ENCODE measurements around the gene VN1R2. TPM values are rescaled to one million over a fixed set of nuclear protein-coding genes. Genes with fewer than 3 reads are reported as not detected.
"Not testable (repeated sequence)": the region's sequence is repeated elsewhere in the genome, so short reads cannot be mapped to it uniquely, and the experiment has no call there.

VN1R2 gene
- total RNA-seq, 4 donors from 2014 or later, result not detected

DNA sequence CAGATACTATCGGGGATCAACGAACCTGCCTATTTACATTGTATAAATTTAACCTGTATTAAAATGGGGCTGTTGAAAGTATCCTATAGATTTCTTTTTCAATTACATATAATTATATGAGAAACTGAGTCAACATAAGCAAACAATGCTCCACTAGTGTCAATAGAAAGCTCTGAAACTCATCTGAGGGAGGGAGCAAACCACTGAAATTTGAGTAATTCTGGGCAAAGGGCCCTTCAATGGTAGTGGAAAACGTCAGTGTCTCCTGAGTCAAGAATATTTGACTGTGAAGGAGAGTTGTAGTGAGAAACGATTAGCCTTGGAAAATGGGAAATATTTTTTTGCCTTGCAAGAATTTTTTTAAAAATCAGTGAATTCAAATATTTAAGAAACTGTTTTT, 27.0 kb downstream of the VN1R2 start:
- intact Hi-C loops (cut with DNase I), result no loop called here
- WGBS, 2 donors, result 59 to 60% methylated on average over 4 of the region's 4 CpGs
- H3K4me3 ChIP-seq, result no peak overlapping the region
- no peak overlapping the region for H3K27ac ChIP-seq
- TF ChIP-seq, protein P1, sequence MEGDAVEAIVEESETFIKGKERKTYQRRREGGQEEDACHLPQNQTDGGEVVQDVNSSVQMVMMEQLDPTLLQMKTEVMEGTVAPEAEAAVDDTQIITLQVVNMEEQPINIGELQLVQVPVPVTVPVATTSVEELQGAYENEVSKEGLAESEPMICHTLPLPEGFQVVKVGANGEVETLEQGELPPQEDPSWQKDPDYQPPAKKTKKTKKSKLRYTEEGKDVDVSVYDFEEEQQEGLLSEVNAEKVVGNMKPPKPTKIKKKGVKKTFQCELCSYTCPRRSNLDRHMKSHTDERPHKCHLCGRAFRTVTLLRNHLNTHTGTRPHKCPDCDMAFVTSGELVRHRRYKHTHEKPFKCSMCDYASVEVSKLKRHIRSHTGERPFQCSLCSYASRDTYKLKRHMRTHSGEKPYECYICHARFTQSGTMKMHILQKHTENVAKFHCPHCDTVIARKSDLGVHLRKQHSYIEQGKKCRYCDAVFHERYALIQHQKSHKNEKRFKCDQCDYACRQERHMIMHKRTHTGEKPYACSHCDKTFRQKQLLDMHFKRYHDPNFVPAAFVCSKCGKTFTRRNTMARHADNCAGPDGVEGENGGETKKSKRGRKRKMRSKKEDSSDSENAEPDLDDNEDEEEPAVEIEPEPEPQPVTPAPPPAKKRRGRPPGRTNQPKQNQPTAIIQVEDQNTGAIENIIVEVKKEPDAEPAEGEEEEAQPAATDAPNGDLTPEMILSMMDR (IDR thresholded peaks at IDR 0.05), result no peak
- no peak for TF ChIP-seq POLR2A (IDR thresholded peaks at IDR 0.05)
- no peak for DNase-seq
- peaks cover 0 to 15% (median 0%) of the 10 kb centered on the region in 3 donors for H3K9me3 ChIP-seq
- H3K27me3 ChIP-seq, result no peaks in the 10 kb centered on the region
- no peaks in the 10 kb centered on the region for H3K4me1 ChIP-seq
- no peaks in the 10 kb centered on the region for H3K36me3 ChIP-seq

DNA sequence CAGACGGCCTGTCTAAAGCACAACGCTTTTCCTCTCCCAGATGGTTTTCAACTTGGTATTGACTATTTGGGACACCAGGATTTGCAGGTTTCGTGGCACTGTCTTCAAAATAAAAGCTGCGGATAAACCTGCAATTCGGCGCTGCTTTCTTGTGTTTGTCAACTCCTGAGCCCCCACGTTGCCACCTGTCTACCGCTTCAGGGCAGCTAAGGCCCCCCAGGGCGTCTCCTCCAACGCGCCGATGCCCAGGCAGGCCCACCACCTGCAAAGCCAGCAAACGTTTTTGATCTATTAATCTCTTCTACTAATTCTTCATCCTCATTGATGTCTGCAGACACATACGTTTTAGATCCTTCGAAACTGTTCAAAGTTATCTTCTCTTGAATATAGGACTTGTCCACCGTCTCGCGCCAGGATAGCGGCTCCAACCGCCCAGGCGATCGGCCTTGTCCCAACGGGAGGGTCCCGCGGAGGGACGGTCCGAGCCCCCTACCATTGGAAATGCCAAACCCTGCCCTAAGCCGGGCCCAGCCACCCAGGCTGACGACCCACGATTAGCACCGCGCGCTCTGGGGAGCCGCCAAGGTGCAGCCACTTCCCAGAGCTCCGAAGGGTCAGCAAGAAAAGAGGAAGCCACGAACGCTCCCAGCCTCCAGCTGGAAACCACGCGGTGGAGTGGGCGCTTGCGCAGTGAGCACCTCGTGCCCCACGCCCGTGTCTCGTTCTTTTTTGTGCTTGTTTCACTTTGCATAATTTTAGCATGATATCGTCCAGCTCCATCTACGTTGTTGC, 32.9 kb downstream of the VN1R2 start:
- H3K4me3 ChIP-seq, result no peak overlapping the region
- no peaks in the 10 kb centered on the region for H3K4me1 ChIP-seq
- TF ChIP-seq, protein P1 (IDR thresholded peaks at IDR 0.05), result no peak
- no peak for TF ChIP-seq POLR2A (IDR thresholded peaks at IDR 0.05)
- peaks cover 0 to 52% (median 22%) of the 10 kb centered on the region in 3 donors for H3K9me3 ChIP-seq
- DNase-seq, result no peak
- H3K27me3 ChIP-seq, result peaks cover 0 to 4% (median 0%) of the 10 kb centered on the region in 4 donors
- no peak overlapping the region for H3K27ac ChIP-seq
- no peaks in the 10 kb centered on the region for H3K36me3 ChIP-seq
- intact Hi-C loops (cut with DNase I), result no loop called here
- 87 to 92% methylated on average over 25 to 30 of the region's 47 CpGs for WGBS, 2 donors

DNA sequence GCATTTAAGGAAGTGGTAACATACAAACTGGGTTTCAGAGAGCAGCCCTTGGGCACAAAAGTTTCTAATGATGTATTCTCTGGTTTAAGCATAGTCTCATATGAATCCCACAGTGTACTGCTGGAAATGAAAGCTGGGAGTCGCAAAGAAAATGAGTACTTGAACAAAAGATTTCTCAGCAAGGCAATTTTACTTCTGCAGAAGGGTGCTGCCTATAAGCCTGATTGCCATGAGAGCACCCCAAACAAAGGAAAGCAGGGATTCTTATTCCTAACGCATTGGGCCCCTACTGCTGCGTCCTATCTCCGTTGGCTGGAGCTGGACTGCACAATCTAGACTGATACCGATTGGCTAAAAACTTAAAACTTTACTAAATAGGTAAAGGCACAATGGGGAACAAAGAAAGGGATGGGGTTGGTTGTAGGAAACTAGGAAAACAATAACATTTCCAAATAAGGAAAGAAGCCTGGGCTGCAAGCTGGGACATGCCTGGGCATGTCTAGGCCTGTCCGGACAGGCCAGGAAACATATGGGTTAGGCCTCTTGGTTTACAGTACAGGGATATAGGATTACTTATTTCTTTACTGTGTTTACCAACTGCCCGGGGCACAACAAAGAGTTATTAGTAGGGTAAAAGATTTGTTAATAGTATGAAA, 36.8 kb downstream of the VN1R2 start:
- no peak for DNase-seq
- 67 to 70% methylated on average over 7 of the region's 7 CpGs for WGBS, 2 donors
- no peak overlapping the region for H3K27ac ChIP-seq
- no peaks in the 10 kb centered on the region for H3K4me1 ChIP-seq
- intact Hi-C loops (cut with DNase I), result no loop called here
- TF ChIP-seq, protein P1 (IDR thresholded peaks at IDR 0.05), result no peak
- TF ChIP-seq POLR2A (IDR thresholded peaks at IDR 0.05), result no peak
- no peaks in the 10 kb centered on the region for H3K36me3 ChIP-seq
- H3K9me3 ChIP-seq, result peaks cover 0 to 49% (median 26%) of the 10 kb centered on the region in 3 donors
- no peak overlapping the region for H3K4me3 ChIP-seq
- peaks cover 0 to 4% (median 0%) of the 10 kb centered on the region in 4 donors for H3K27me3 ChIP-seq

DNA sequence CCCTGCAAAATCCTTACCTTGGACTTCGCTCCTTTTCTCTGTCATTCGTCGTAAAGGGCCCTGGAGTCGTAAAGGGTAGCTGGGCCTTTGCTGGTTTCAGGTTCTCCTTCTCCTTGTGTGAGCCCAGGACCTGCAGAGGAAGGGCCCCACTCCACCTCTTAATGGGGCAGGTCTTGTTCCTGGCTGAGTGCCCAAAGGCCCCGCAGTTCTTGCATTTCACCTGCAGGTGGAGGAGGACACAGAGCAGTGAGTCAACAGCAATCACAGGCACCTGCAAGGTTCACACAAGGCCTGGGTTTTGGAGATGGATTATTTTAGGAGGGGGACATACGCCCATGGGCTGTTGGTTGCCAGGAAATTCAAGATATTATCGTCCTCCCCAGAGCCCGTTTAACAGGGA, 43.2 kb downstream of the VN1R2 start:
- H3K27me3 ChIP-seq; H3K27ac ChIP-seq; H3K36me3 ChIP-seq; H3K4me3 ChIP-seq; intact Hi-C loops (cut with DNase I); H3K9me3 ChIP-seq; DNase-seq; H3K4me1 ChIP-seq: not testable (repeated sequence)
- no CpG with 5 or more reads among the region's 8 CpGs for WGBS, 2 donors

DNA sequence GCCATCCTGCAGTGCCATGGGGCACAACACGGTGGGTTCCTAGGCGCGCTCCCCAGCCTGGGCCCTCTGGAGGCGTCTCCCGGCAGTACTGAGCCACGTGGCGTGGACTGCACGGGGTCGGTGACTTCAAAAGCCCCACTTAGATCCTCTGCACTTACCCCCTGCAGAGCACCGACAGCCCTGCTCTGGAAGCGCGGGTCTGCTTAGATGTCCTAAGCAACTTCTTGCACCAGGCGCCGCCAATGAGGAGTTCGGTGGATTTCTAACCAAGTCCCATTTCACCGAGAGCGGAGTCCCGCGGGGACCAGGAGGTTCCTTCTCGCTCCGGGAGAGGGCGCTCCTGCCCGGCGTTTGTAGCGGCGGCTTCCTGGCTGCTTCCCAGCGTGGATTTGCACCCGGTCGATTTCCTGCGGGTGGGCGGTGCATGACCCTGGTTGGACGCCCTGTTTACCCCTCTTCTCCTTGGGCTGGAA, 50.3 kb downstream of the VN1R2 start:
- peaks cover 0 to 23% (median 8%) of the 10 kb centered on the region in 3 donors for H3K9me3 ChIP-seq
- TF ChIP-seq, protein P1 (IDR thresholded peaks at IDR 0.05), result peak in 2 of 6 experiments; percentile 10 to 30
- no peak for TF ChIP-seq POLR2A (IDR thresholded peaks at IDR 0.05)
- H3K4me3 ChIP-seq, result peak overlapping the region in 1 of 4 donors; percentile 35
- peaks cover 0 to 49% (median 0%) of the 10 kb centered on the region in 4 donors for H3K27me3 ChIP-seq
- peaks cover 0 to 5% (median 0%) of the 10 kb centered on the region in 3 donors for H3K4me1 ChIP-seq
- no peak for DNase-seq
- intact Hi-C loops (cut with DNase I), result no loop called here
- WGBS, 2 donors, result 20 to 40% methylated on average over 1 to 13 of the region's 32 CpGs
- no peak overlapping the region for H3K27ac ChIP-seq
- H3K36me3 ChIP-seq, result no peaks in the 10 kb centered on the region

Other genes starting within 250 kb of the VN1R2 start
- gene ERVV-1, start 244.4 kb upstream of the VN1R2 start, total RNA-seq, result not detected
- not detected for gene ERVV-2, start 213.6 kb upstream of the VN1R2 start, total RNA-seq
- gene ZNF160, start 154.9 kb upstream of the VN1R2 start, total RNA-seq, result 10 to 100 TPM; 11.7 to 36.6 (median 13.5) TPM
- 1 to 10 TPM in 2 of 4 donors, under 1 TPM in 2; 0.26 to 4.6 (median 1.3) TPM for gene ZNF415, start 125.4 kb upstream of the VN1R2 start, total RNA-seq
- gene ZNF347, start 99.2 kb upstream of the VN1R2 start, total RNA-seq, result 1 to 10 TPM; 1.4 to 8.4 (median 3.1) TPM
- gene ZNF665, start 64.9 kb upstream of the VN1R2 start, total RNA-seq, result 1 to 10 TPM in 3 of 4 donors, under 1 TPM in 1; 0.34 to 3.8 (median 1.3) TPM
- gene ZNF677, start 3.4 kb upstream of the VN1R2 start, total RNA-seq, result 10 to 100 TPM in 1 of 4 donors, 1 to 10 TPM in 3; 3.4 to 18.1 (median 3.6) TPM
- gene VN1R4, start 9.4 kb downstream of the VN1R2 start, total RNA-seq, result not detected
- gene ZNF845, start 75.5 kb downstream of the VN1R2 start, total RNA-seq, result 1 to 10 TPM; 2.3 to 7.1 (median 4.4) TPM
- 10 to 100 TPM in 1 of 4 donors, 1 to 10 TPM in 3; 2.3 to 17.4 (median 6.2) TPM for gene ZNF525, start 107.4 kb downstream of the VN1R2 start, total RNA-seq
- 1 to 10 TPM; 3.3 to 9.0 (median 6.0) TPM for gene ZNF765, start 136.9 kb downstream of the VN1R2 start, total RNA-seq
- 10 to 100 TPM in 1 of 4 donors, 1 to 10 TPM in 3; 3.2 to 11.8 (median 5.0) TPM for gene ZNF761, start 173.7 kb downstream of the VN1R2 start, total RNA-seq
- gene ZNF813, start 209.4 kb downstream of the VN1R2 start, total RNA-seq, result 1 to 10 TPM; 1.2 to 3.2 (median 2.5) TPM

Measured in esophagus squamous epithelium (tissue), 5 donors.